H1 (cell line): Measurements from ENCODE around the gene CHST10. TPM values are rescaled to one million over a fixed set of nuclear protein-coding genes. Genes with fewer than 3 reads are reported as not detected.

Source experiments
- CTCF ChIA-PET: fragments of 300-600 bp; sonication (Branson Sonifier 250); formaldehyde crosslinking; loops from one replicate; lab custom pipeline; 2021; ENCODE audit not compliant: partially characterized antibody; lab: Charles Lee
- POLR2A ChIA-PET: fragments of 300-600 bp; sonication (Branson Sonifier 250); formaldehyde crosslinking; loops from one replicate; lab custom pipeline; 2021; ENCODE audit warnings: inconsistent platforms; ENCODE audit not compliant: partially characterized antibody; lab: Charles Lee
- DNase-seq, 2 experiments: peaks; one replicate each; pipeline versions ENCODE4 v3.0.0 to v3.0.0-alpha.2; 2010 to 2022; ENCODE audit warnings: low spot score in 2 of 2, low read depth in 1 of 2, mixed read lengths in 1 of 2
- FAIRE-seq: peaks from 2 replicates; lab custom pipeline; 2011; peaks lifted over from hg19 to GRCh38; lab: Jason Lieb, UNC
- H2AFZ ChIP-seq: 2 replicates; pipeline ENCODE4 v1.8.1; 2012; ENCODE audit warnings: low read length, inconsistent platforms
- H2AK5ac ChIP-seq: 2 replicates; pipeline ENCODE4 v1.6.1; 2013; ENCODE audit warnings: low read depth, low read length
- H2BK120ac ChIP-seq: replicated peaks from 2 replicates; pipeline ENCODE3; 2013; ENCODE audit warnings: low read depth, low read length, inconsistent platforms
- H2BK12ac ChIP-seq: 2 replicates; pipeline ENCODE4 v1.6.1; 2013; ENCODE audit warnings: low read depth, low read length
- H2BK15ac ChIP-seq: 2 replicates; pipeline ENCODE4 v1.6.1; 2013; ENCODE audit warnings: low read length
- H2BK20ac ChIP-seq: 2 replicates; pipeline ENCODE4 v1.6.1; 2013; ENCODE audit warnings: low read length
- H2BK5ac ChIP-seq: 2 replicates; pipeline ENCODE4 v1.6.1; 2013; ENCODE audit warnings: low read depth, low read length
- H3K14ac ChIP-seq: 2 replicates; pipeline ENCODE4 v1.6.1; 2013; ENCODE audit warnings: inconsistent platforms; ENCODE audit not compliant: insufficient read length
- H3K18ac ChIP-seq: 2 replicates; pipeline ENCODE4 v1.6.1; 2013; ENCODE audit warnings: low read length; ENCODE audit errors: extremely low read depth
- H3K23ac ChIP-seq: 2 replicates; pipeline ENCODE4 v1.6.1; 2013; ENCODE audit warnings: inconsistent platforms; ENCODE audit not compliant: insufficient read length
- H3K23me2 ChIP-seq: 2 replicates; pipeline ENCODE4 v1.6.1; 2013; ENCODE audit warnings: low read depth, low read length
- H3K27ac ChIP-seq: 2 replicates; pipeline ENCODE4 v1.6.1; 2011; ENCODE audit warnings: low read depth, low read length, inconsistent platforms
- H3K27me3 ChIP-seq, 4 experiments: replicated peaks in 1 of 4; 1 replicate in 1 of 4; 2 replicates in 3 of 4; pipeline versions ENCODE4 v1.6.1 to v1.8.1; 2011 to 2013; ENCODE audit warnings: low read length in 3 of 4, mild to moderate bottlenecking in 3 of 4, inconsistent platforms in 2 of 4, mixed read lengths in 2 of 4, moderate library complexity in 1 of 4; ENCODE audit not compliant: control insufficient read depth in 3 of 4, insufficient read depth in 3 of 4; ENCODE audit errors: extremely low read depth in 1 of 4
- H3K36me3 ChIP-seq, 4 experiments: 2 replicates each; pipeline versions ENCODE4 v1.6.1 to v1.8.1; 2011 to 2013; ENCODE audit warnings: mild to moderate bottlenecking in 4 of 4, low read length in 3 of 4, moderate library complexity in 2 of 4, control low read depth in 1 of 4, inconsistent platforms in 1 of 4; ENCODE audit not compliant: insufficient read depth in 4 of 4, control insufficient read depth in 2 of 4
- H3K4ac ChIP-seq: replicated peaks from 2 replicates; pipeline ENCODE3; 2013; ENCODE audit warnings: low read length, low read depth, mixed read lengths, inconsistent platforms; ENCODE audit not compliant: insufficient read length
- H3K4me1 ChIP-seq, 4 experiments: replicated peaks in 1 of 4; 1 replicate in 1 of 4; 2 replicates in 3 of 4; pipeline versions ENCODE4 v1.6.1 to v1.8.1; 2011 to 2013; ENCODE audit warnings: low read length in 3 of 4, inconsistent platforms in 2 of 4, mixed read lengths in 1 of 4; ENCODE audit not compliant: insufficient read depth in 4 of 4, control insufficient read depth in 3 of 4
- H3K4me2 ChIP-seq, 2 experiments: 2 replicates each; pipeline versions ENCODE4 v1.6.1 to v1.8.1; 2011 to 2013; ENCODE audit warnings: low read depth in 2 of 2, low read length in 2 of 2, control low read depth in 1 of 2, inconsistent platforms in 1 of 2, mild to moderate bottlenecking in 1 of 2; ENCODE audit not compliant: insufficient read depth in 1 of 2
- H3K4me3 ChIP-seq, 4 experiments: fragments of 200-600, 300-600 bp in 1 of 4; sonication (generic), shearing (Covaris generic), sonication (Bioruptor Twin) in 1 of 4; 2 replicates each; pipeline versions ENCODE4 v1.5.1 to v1.8.1; 2011 to 2016; ENCODE audit warnings: low read length in 4 of 4, low read depth in 3 of 4, control low read depth in 2 of 4, inconsistent platforms in 2 of 4, mild to moderate bottlenecking in 2 of 4, mixed read lengths in 1 of 4, moderate library complexity in 1 of 4; ENCODE audit not compliant: insufficient read depth in 2 of 4; ENCODE audit errors: extremely low read depth in 1 of 4
- H3K56ac ChIP-seq: replicated peaks from 2 replicates; pipeline ENCODE3; 2013; ENCODE audit warnings: low read depth, mild to moderate bottlenecking, mixed read lengths, low read length, inconsistent platforms; ENCODE audit not compliant: insufficient read length
- H3K79me1 ChIP-seq: 2 replicates; pipeline ENCODE4 v1.6.1; 2013; ENCODE audit warnings: low read depth, low read length, control low read depth
- H3K79me2 ChIP-seq, 2 experiments: 2 replicates each; pipeline versions ENCODE4 v1.6.1 to v1.8.1; 2012 to 2013; ENCODE audit warnings: low read length in 2 of 2, mild to moderate bottlenecking in 2 of 2, inconsistent platforms in 1 of 2; ENCODE audit not compliant: insufficient read depth in 2 of 2, control insufficient read depth in 1 of 2
- H3K9ac ChIP-seq, 4 experiments: replicated peaks in 1 of 4; 1 replicate in 1 of 4; 2 replicates in 3 of 4; pipeline versions ENCODE4 v1.6.1 to v1.8.1; 2011 to 2013; ENCODE audit warnings: low read depth in 3 of 4, low read length in 3 of 4, control low read depth in 2 of 4, mild to moderate bottlenecking in 2 of 4, moderate library complexity in 2 of 4, inconsistent platforms in 1 of 4; ENCODE audit errors: extremely low read depth in 1 of 4
- H3K9me3 ChIP-seq, 2 experiments: 2 replicates each; pipeline versions ENCODE4 v1.6.1 to v1.8.1; 2012 to 2013; ENCODE audit warnings: mild to moderate bottlenecking in 2 of 2, moderate library complexity in 2 of 2, control low read depth in 1 of 2, inconsistent platforms in 1 of 2, low read depth in 1 of 2, low read length in 1 of 2, mixed read lengths in 1 of 2; ENCODE audit not compliant: insufficient read depth in 2 of 2
- H4K20me1 ChIP-seq, 2 experiments: replicated peaks in 1 of 2; 2 replicates each; pipeline versions ENCODE3 to v1.8.1; 2011 to 2013; ENCODE audit warnings: inconsistent platforms in 2 of 2, low read length in 2 of 2, mild to moderate bottlenecking in 1 of 2; ENCODE audit not compliant: insufficient read depth in 2 of 2, control insufficient read depth in 1 of 2
- H4K5ac ChIP-seq: 2 replicates; pipeline ENCODE4 v1.6.1; 2013; ENCODE audit warnings: low read length, low read depth, mixed read lengths, inconsistent platforms; ENCODE audit not compliant: insufficient read length
- H4K8ac ChIP-seq: 2 replicates; pipeline ENCODE4 v1.8.0; 2013; ENCODE audit warnings: mild to moderate bottlenecking, moderate library complexity, low read length, inconsistent platforms; ENCODE audit not compliant: insufficient read depth; ENCODE audit errors: extremely low read depth
- H4K91ac ChIP-seq: replicated peaks from 2 replicates; pipeline ENCODE3; 2013; ENCODE audit warnings: low read length, mixed read lengths, inconsistent platforms; ENCODE audit not compliant: insufficient read length
- CEBPB ChIP-seq: IDR thresholded peaks from 2 replicates; pipeline ENCODE4 v1.6.1; 2012; ENCODE audit warnings: low read depth, low read length
- CHD2 ChIP-seq: IDR thresholded peaks from 2 replicates; pipeline ENCODE4 v1.6.1; 2012; ENCODE audit warnings: low read length, improper control_type of control experiment
- CTCF ChIP-seq, 3 experiments: IDR thresholded peaks; 1 replicate in 2 of 3; 2 replicates in 1 of 3; pipeline versions ENCODE4 v1.5.1 to v1.6.1; 2011; ENCODE audit warnings: low read length in 3 of 3, mild to moderate bottlenecking in 3 of 3, inconsistent platforms in 2 of 3, low read depth in 1 of 3, moderate library complexity in 1 of 3; ENCODE audit not compliant: insufficient read depth in 1 of 3; ENCODE audit errors: control extremely low read depth in 1 of 3
- HDAC6 ChIP-seq: IDR thresholded peaks from one replicate; pipeline ENCODE4 v1.7.1; 2012; ENCODE audit warnings: low read depth, mild to moderate bottlenecking, inconsistent platforms, low read length, moderate library complexity
- KDM1A ChIP-seq: fragments of 200-600, 300-600 bp; sonication (generic); IDR thresholded peaks from 2 replicates; pipeline ENCODE4 v1.7.1; 2016; ENCODE audit warnings: mild to moderate bottlenecking, low read length, borderline replicate concordance
- MAFK ChIP-seq: IDR thresholded peaks from 2 replicates; pipeline ENCODE4 v1.6.1; 2012; ENCODE audit warnings: low read depth, mild to moderate bottlenecking, improper control_type of control experiment, low read length
- NANOG ChIP-seq: IDR thresholded peaks from 2 replicates; pipeline ENCODE4 v1.6.1; 2011; ENCODE audit warnings: low read length, low read depth, mild to moderate bottlenecking, inconsistent platforms; ENCODE audit not compliant: insufficient read depth, poor library complexity, severe bottlenecking
- PHF8 ChIP-seq: fragments of 200-600 bp; sonication (generic); conservative IDR thresholded peaks from 2 replicates; pipeline ENCODE4 v1.7.1; 2012; ENCODE audit warnings: low read depth, mild to moderate bottlenecking, inconsistent platforms, low read length, moderate library complexity
- POU5F1 ChIP-seq: IDR thresholded peaks from 2 replicates; pipeline ENCODE4 v1.6.1; 2011; ENCODE audit warnings: low read depth, mild to moderate bottlenecking, low read length, moderate library complexity
- TBP ChIP-seq: IDR thresholded peaks from 2 replicates; pipeline ENCODE4 v1.6.1; 2011; ENCODE audit warnings: low read depth, low read length, improper control_type of control experiment
- TCF12 ChIP-seq: IDR thresholded peaks from 2 replicates; pipeline ENCODE4 v1.6.1; 2011; ENCODE audit warnings: low read depth, mild to moderate bottlenecking, low read length
- ZNF274 ChIP-seq: IDR thresholded peaks from 2 replicates; pipeline ENCODE4 v1.7.0; 2012; ENCODE audit warnings: low read length, borderline replicate concordance; ENCODE audit errors: extremely low read depth
- WGBS, 2 experiments: shearing (Covaris generic) in 1 of 2; methylation state at CpG; one replicate each; pipeline versions ENCODE4 v1.1.6 to v1.1.7; 2013 to 2015; ENCODE audit warnings: low lambda C conversion rate in 2 of 2, mixed read lengths in 2 of 2, inconsistent platforms in 1 of 2, low coverage in 1 of 2, missing lambda C conversion rate in 1 of 2; ENCODE audit not compliant: insufficient replicate concordance in 2 of 2, insufficient coverage in 1 of 2, insufficient read length in 1 of 2; ENCODE audit errors: extremely low coverage in 1 of 2, missing lambda C conversion rate in 1 of 2; 5-methylcytosine and 5-hydroxymethylcytosine counted together
- polyA plus RNA-seq, 7 experiments: library from polyadenylated mRNA; depleted of rRNA in 3 of 7; stranded (reverse) in 5 of 7; unstranded in 2 of 7; fragments of >200 nt in 5 of 7; fragments of 200-250 nt in 2 of 7; gene quantifications; 1 replicate in 5 of 7; 2 replicates in 1 of 7; 4 replicates in 1 of 7; pipeline versions ENCODE4 v1.2.1 to v1.2.3, GENCODE V29; 2011 to 2013; ENCODE audit warnings: missing spikeins in 2 of 7, mixed read lengths in 2 of 7
- total RNA-seq: library from RNA; stranded (reverse); fragmentation: NEBNext Ultra II Directional; extraction: Animal tissue kit (Norgen Biotek cat#: 25700); gene quantifications from 2 replicates; pipeline ENCODE4 v1.2.1, GENCODE V29; 2021

The CHST10 gene
- total and polyA plus RNA-seq, 2 of the 8 experiments (the other 6 are each of a cell fraction or from before 2014, with no cell fraction given) = 27.3 to 29.1 TPM

GRCh38 chr2:100383306-100383705 is 34.2 kb downstream of the CHST10 start:
- H4K5ac ChIP-seq = no peak overlapping the region
- no peaks in the 10 kb centered on the region for H3K36me3 ChIP-seq
- H3K18ac ChIP-seq = no peak overlapping the region
- no peak overlapping the region for H3K4me2 ChIP-seq
- no peak overlapping the region for H3K27ac ChIP-seq
- H3K79me1 ChIP-seq = no peaks in the 10 kb centered on the region
- H3K4ac ChIP-seq = no peak overlapping the region
- TF ChIP-seq TCF12 = no peak
- no peak for TF ChIP-seq ZNF274
- no peak for TF ChIP-seq CHD2
- TF ChIP-seq KDM1A = no peak
- no peak for TF ChIP-seq NANOG
- no peak for TF ChIP-seq CEBPB
- TF ChIP-seq TBP = no peak
- TF ChIP-seq POU5F1 = no peak
- TF ChIP-seq MAFK = no peak
- no peak for TF ChIP-seq PHF8
- no peak for TF ChIP-seq HDAC6
- no peak for TF ChIP-seq CTCF (IDR thresholded peaks at IDR 0.05; ENCODE audit: control extremely low read depth in 1 of 3, insufficient read depth in 1 of 3, low read depth in 1 of 3, low read length in 3 of 3)
- no peaks in the 10 kb centered on the region for H4K20me1 ChIP-seq
- FAIRE-seq (no peak), DNase-seq (peak in 1 of 2 experiments; percentile 6)
- no peak overlapping the region for H4K91ac ChIP-seq
- H3K14ac ChIP-seq = no peak overlapping the region
- WGBS, 2 experiments = 72% methylated on average over 3 of the region's 3 CpGs; no CpG with 5 or more reads in 1 of the 2 experiments
- no peaks in the 10 kb centered on the region for H3K23me2 ChIP-seq
- H3K4me1 ChIP-seq = no peaks in the 10 kb centered on the region
- H2BK12ac ChIP-seq = no peak overlapping the region
- no peak overlapping the region for H3K56ac ChIP-seq
- H3K79me2 ChIP-seq = no peaks in the 10 kb centered on the region
- no peak overlapping the region for H2BK15ac ChIP-seq
- H3K9ac ChIP-seq = no peak overlapping the region
- POLR2A ChIA-PET = no interaction called here
- no peak overlapping the region for H2BK5ac ChIP-seq
- no peak overlapping the region for H2AFZ ChIP-seq
- H3K27me3 ChIP-seq = no peaks in the 10 kb centered on the region
- H3K23ac ChIP-seq = no peak overlapping the region
- H2BK120ac ChIP-seq = no peak overlapping the region
- H2AK5ac ChIP-seq = no peak overlapping the region
- H2BK20ac ChIP-seq = no peak overlapping the region
- CTCF ChIA-PET = interaction anchor here (1.6 to 2.8 kb wide), 2 partner anchors 83 to 121 kb away, joined by 4 to 37 read pairs; no protein-coding TSS in a partner anchor
- H3K9me3 ChIP-seq = no peaks in the 10 kb centered on the region
- H4K8ac ChIP-seq = no peak overlapping the region
- H3K4me3 ChIP-seq = no peak overlapping the region
